Upper lobe of left lung (tissue), 4 donors: ENCODE results near the gene ZG16.

Experiments used
- EP300 ChIP-seq, 4 donors: sonication (generic); formaldehyde crosslinking; IDR thresholded peaks; one replicate each; pipeline ENCODE4 v1.5.1; 2017; ENCODE audit warnings: antibody characterized with exemption in 4 of 4, control low read depth in 2 of 4
- POLR2A ChIP-seq, 4 donors: fragments of 450-650 bp; IDR thresholded peaks; one replicate each; pipeline ENCODE4 v1.5.1; 2016 to 2017; ENCODE audit warnings: antibody characterized with exemption in 4 of 4, mild to moderate bottlenecking in 2 of 4
- POLR2AphosphoS5 ChIP-seq, 2 donors: sonication (generic); formaldehyde crosslinking; IDR thresholded peaks; one replicate each; pipeline ENCODE4 v1.5.1; 2017; ENCODE audit warnings: antibody characterized with exemption in 2 of 2
- TF ChIP-seq, protein P1 (sequence below), 6 experiments: fragments of 450-650 bp in 4 of 6; fragments of 200-600 bp in 2 of 6; sonication (generic) in 2 of 6; IDR thresholded peaks; one replicate each; pipeline ENCODE4 v1.5.1; 2016 to 2019; ENCODE audit warnings: antibody characterized with exemption in 6 of 6

DNA sequence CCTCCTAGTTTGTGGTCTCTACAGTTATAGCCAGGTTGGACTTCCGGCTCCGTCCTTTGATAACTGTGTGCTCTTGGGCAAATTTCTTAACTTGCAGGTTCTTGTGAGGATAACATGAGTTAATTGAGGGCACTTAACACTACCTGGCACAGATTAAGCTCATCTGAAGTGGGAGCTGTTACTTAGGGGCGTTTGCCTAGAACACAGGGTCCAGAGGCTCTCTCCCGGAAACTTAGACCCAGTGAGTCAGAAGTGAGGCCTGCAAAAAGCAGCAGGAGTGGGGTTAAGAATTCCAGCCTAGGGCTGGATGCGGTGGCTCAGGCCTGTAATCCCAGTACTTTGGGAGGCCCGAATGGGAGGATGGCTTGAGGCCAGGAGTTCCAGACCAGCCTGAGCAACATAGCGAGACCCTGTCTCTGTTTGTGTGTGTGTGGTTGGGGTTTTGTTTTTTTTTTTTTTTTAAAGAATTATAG lies 43.6 kb downstream of the ZG16 start:
- peak in 1 of 4 donors; percentile 55 for TF ChIP-seq EP300 (IDR thresholded peaks at IDR 0.05)
- TF ChIP-seq, protein P1, sequence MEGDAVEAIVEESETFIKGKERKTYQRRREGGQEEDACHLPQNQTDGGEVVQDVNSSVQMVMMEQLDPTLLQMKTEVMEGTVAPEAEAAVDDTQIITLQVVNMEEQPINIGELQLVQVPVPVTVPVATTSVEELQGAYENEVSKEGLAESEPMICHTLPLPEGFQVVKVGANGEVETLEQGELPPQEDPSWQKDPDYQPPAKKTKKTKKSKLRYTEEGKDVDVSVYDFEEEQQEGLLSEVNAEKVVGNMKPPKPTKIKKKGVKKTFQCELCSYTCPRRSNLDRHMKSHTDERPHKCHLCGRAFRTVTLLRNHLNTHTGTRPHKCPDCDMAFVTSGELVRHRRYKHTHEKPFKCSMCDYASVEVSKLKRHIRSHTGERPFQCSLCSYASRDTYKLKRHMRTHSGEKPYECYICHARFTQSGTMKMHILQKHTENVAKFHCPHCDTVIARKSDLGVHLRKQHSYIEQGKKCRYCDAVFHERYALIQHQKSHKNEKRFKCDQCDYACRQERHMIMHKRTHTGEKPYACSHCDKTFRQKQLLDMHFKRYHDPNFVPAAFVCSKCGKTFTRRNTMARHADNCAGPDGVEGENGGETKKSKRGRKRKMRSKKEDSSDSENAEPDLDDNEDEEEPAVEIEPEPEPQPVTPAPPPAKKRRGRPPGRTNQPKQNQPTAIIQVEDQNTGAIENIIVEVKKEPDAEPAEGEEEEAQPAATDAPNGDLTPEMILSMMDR (IDR thresholded peaks at IDR 0.05), result no peak
- no peak for TF ChIP-seq POLR2A (IDR thresholded peaks at IDR 0.05)
- peak in 1 of 2 donors; percentile 41 for TF ChIP-seq POLR2AphosphoS5 (IDR thresholded peaks at IDR 0.05)
